ENCODE data around the gene LMTK3. TPM values are rescaled to one million over a fixed set of nuclear protein-coding genes. Genes with fewer than 3 reads are reported as not detected.
"Not testable (repeated sequence)": the region's sequence is repeated elsewhere in the genome, so short reads cannot be mapped to it uniquely, and the experiment has no call there.

LMTK3 gene
- total RNA-seq, 2 donors from 2014 or later: 1.3 to 1.6 TPM

GRCh38 chr19:48487544-48487943 lies 24.1 kb downstream of the LMTK3 start:
- H3K27ac ChIP-seq: peak overlapping the region; percentile 70 to 94
- no peak for DNase-seq (ENCODE audit: low spot score)
- no peaks in the 10 kb centered on the region for H3K27me3 ChIP-seq
- TF ChIP-seq CTCF (IDR thresholded peaks at IDR 0.05): no peak
- H3K4me3 ChIP-seq: no peak overlapping the region
- no peaks in the 10 kb centered on the region for H3K9me3 ChIP-seq
- peaks cover 0 to 38% of the 10 kb centered on the region in 2 donors for H3K4me1 ChIP-seq
- no peaks in the 10 kb centered on the region for H3K36me3 ChIP-seq

DNA sequence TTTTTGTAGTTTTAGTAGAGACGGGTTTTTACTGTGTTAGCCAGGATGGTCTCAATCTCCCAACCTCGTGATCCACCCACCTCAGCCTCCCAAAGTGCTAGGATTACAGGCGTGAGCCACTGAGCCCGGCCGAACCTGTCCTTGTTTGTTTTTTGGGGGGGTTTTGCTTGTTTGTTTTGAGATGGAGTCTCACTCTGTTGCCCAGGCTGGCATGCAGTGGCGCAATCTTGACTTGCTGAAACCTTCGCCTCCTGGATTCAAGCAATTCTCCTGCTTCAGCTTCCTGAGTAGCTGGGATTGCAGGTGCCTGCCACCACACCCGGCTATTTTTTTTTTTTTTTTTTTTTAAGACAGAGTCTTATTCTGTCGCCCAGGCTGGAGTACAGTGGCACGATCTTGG lies 24.9 kb downstream of the LMTK3 start:
- not testable (repeated sequence) for DNase-seq (ENCODE audit: low spot score)

GRCh38 chr19:48484931-48485612 lies 26.6 kb downstream of the LMTK3 start:
- Histone ChIP-seq H3K4me3 (no peak overlapping the region), H3K27ac (no peak overlapping the region), H3K4me1 (peaks cover 0 to 42% of the 10 kb centered on the region in 2 donors), H3K27me3 (no peaks in the 10 kb centered on the region), H3K9me3 (no peaks in the 10 kb centered on the region), H3K36me3 (no peaks in the 10 kb centered on the region)
- no peak for TF ChIP-seq CTCF (IDR thresholded peaks at IDR 0.05)
- DNase-seq (ENCODE audit: low spot score): no peak

More for the DNA sequence above, 24.9 kb downstream of the LMTK3 start:
- not testable (repeated sequence) for H3K4me3 ChIP-seq, H3K27ac ChIP-seq, H3K9me3 ChIP-seq, H3K36me3 ChIP-seq, H3K27me3 ChIP-seq
- H3K4me1 ChIP-seq: peaks cover 0 to 40% of the 10 kb centered on the region in 2 donors

DNA sequence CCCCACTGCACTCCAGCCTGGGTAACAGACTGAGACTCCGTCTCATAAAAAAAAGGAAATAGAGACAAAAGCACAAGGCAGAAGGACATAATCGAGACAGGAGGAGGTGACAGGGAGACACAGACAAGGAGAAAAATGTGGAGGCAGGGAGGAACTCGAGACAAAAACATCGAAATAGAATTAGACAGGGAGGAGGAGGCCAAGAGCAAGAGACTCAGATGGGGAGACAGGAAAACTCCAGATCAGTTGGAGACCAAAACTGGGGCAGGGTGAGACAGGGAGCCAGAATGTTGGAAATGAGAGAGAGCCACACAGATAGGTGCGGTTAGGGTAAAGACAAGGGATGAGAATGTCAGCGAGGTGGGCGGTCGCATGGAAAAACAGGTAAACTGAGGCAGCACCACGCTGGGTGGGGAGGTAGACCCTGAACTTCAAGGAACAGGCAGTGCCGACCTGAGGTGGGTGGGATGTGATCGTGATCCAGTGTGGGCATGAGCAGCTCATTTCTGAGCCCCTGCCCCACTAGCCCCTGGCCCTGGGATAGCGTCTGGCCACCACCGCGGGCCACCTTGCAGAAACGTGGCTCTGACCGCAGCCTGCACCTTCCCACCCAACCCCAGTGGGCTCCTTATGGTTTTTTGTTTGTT lies 27.3 kb downstream of the LMTK3 start:
- Histone ChIP-seq H3K27ac (no peak overlapping the region), H3K9me3 (no peaks in the 10 kb centered on the region), H3K4me3 (no peak overlapping the region), H3K27me3 (no peaks in the 10 kb centered on the region), H3K36me3 (no peaks in the 10 kb centered on the region), H3K4me1 (peaks cover 0 to 41% of the 10 kb centered on the region in 2 donors)
- no peak for DNase-seq (ENCODE audit: low spot score)
- no peak for TF ChIP-seq CTCF (IDR thresholded peaks at IDR 0.05)

- no peak overlapping the region for H3K27ac ChIP-seq
Measured at GRCh38 chr19:48483301-48483700, 28.3 kb downstream of the LMTK3 start.

More at GRCh38 chr19:48483301-48483700, 28.3 kb downstream of the LMTK3 start:
- no peak overlapping the region for H3K4me3 ChIP-seq
- peaks cover 9% of the 10 kb centered on the region for H3K36me3 ChIP-seq
- peaks cover 0 to 37% of the 10 kb centered on the region in 2 donors for H3K4me1 ChIP-seq
- DNase-seq (ENCODE audit: low spot score): no peak
- H3K27me3 ChIP-seq: no peaks in the 10 kb centered on the region
- TF ChIP-seq CTCF (IDR thresholded peaks at IDR 0.05): no peak
- no peaks in the 10 kb centered on the region for H3K9me3 ChIP-seq
